Activated CD4-positive, alpha-beta T cell treated with anti-CD3 and anti-CD28 coated beads, Interleukin-2, amount 10 ng/mL, durations not matched to agents 7 days and 5 days (primary cell): ENCODE results near the gene MFSD2A. TPM values are rescaled to one million over a fixed set of nuclear protein-coding genes. Genes with fewer than 3 reads are reported as not detected.
"Not testable (repeated sequence)": the region's sequence is repeated elsewhere in the genome, so short reads cannot be mapped to it uniquely, and the experiment has no call there.

Experiments
- CTCF ChIA-PET: fragments of 350-600 bp; sonication (Branson Sonifier 250); formaldehyde crosslinking; loops from one replicate; lab custom pipeline; 2021; ENCODE audit warnings: antibody characterized with exemption; lab: Charles Lee
- POLR2A ChIA-PET: fragments of 350-600 bp; sonication (Branson Sonifier 250); formaldehyde crosslinking; loops from one replicate; lab custom pipeline; 2021; ENCODE audit warnings: antibody characterized with exemption; lab: Charles Lee
- DNase-seq: peaks from one replicate; pipeline ENCODE4 v3.0.0-alpha.2; 2020
- H3K27ac Mint-ChIP-seq: one replicate; pipeline ENCODE4 v1.8.0; 2021; ENCODE audit warnings: mild to moderate bottlenecking, moderate library complexity, mixed read lengths
- H3K27me3 Mint-ChIP-seq: one replicate; pipeline ENCODE4 v1.8.0; 2021; ENCODE audit warnings: mixed read lengths
- H3K36me3 Mint-ChIP-seq: one replicate; pipeline ENCODE4 v1.8.0; 2021; ENCODE audit warnings: low read depth, mixed read lengths
- H3K4me1 Mint-ChIP-seq: one replicate; pipeline ENCODE4 v1.8.0; 2021; ENCODE audit warnings: mixed read lengths
- H3K4me3 Mint-ChIP-seq: one replicate; pipeline ENCODE4 v1.8.0; 2021; ENCODE audit warnings: mild to moderate bottlenecking, moderate library complexity, mixed read lengths
- H3K9me3 Mint-ChIP-seq: one replicate; pipeline ENCODE4 v1.8.0; 2021; ENCODE audit warnings: mixed read lengths
- total RNA-seq, 2 experiments: library from RNA; stranded (reverse); gene quantifications; one replicate each; pipeline ENCODE4 v1.2.3, GENCODE V29; 2021

MFSD2A gene
- total RNA-seq, 2 experiments from 2014 or later: 2.0 to 2.8 TPM

GRCh38 chr1:39996396-39997004 is 41.6 kb downstream of the MFSD2A start:
- no peak for DNase-seq
- no peak overlapping the region for H3K4me3 Mint-ChIP-seq
- ChIA-PET POLR2A (no interaction called here), CTCF (interaction anchor here (0.9 kb wide), 1 partner anchor 23 kb away, joined by 3 read pairs; no protein-coding TSS in a partner anchor)
- peaks cover 10% of the 10 kb centered on the region for H3K4me1 Mint-ChIP-seq
- no peaks in the 10 kb centered on the region for H3K27me3 Mint-ChIP-seq
- no peaks in the 10 kb centered on the region for H3K9me3 Mint-ChIP-seq
- no peaks in the 10 kb centered on the region for H3K36me3 Mint-ChIP-seq
- no peak overlapping the region for H3K27ac Mint-ChIP-seq

DNA sequence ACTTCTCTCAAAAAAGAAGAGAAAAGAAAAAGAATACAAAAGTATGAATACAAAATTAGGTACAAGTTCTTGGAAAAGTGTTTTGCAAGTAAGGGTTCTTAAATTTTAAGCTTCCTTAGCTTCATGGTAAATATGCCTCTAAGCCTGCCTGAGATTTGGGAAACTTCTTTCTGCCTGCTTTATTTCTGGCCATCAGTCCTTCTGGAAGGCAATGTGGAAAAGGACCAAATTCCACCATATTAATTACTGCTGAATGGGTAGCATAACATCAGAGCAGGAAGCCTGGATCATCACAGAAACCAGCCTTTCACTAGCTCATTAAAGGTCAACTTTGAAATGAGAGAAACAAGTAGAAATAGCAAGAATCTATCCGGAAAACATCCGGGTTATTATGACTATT is 46.5 kb downstream of the MFSD2A start:
- no peaks in the 10 kb centered on the region for H3K36me3 Mint-ChIP-seq
- ChIA-PET CTCF (interaction anchor here (0.7 to 1.2 kb wide), 3 partner anchors 27 to 36 kb away, joined by 3 to 4 read pairs (median 3); no protein-coding TSS in a partner anchor), POLR2A (no interaction called here)
- H3K4me1 Mint-ChIP-seq: peaks cover 3% of the 10 kb centered on the region
- H3K27me3 Mint-ChIP-seq: peaks cover 8% of the 10 kb centered on the region
- H3K4me3 Mint-ChIP-seq: no peak overlapping the region
- H3K9me3 Mint-ChIP-seq: peaks cover 3% of the 10 kb centered on the region
- no peak for DNase-seq
- no peak overlapping the region for H3K27ac Mint-ChIP-seq

DNA sequence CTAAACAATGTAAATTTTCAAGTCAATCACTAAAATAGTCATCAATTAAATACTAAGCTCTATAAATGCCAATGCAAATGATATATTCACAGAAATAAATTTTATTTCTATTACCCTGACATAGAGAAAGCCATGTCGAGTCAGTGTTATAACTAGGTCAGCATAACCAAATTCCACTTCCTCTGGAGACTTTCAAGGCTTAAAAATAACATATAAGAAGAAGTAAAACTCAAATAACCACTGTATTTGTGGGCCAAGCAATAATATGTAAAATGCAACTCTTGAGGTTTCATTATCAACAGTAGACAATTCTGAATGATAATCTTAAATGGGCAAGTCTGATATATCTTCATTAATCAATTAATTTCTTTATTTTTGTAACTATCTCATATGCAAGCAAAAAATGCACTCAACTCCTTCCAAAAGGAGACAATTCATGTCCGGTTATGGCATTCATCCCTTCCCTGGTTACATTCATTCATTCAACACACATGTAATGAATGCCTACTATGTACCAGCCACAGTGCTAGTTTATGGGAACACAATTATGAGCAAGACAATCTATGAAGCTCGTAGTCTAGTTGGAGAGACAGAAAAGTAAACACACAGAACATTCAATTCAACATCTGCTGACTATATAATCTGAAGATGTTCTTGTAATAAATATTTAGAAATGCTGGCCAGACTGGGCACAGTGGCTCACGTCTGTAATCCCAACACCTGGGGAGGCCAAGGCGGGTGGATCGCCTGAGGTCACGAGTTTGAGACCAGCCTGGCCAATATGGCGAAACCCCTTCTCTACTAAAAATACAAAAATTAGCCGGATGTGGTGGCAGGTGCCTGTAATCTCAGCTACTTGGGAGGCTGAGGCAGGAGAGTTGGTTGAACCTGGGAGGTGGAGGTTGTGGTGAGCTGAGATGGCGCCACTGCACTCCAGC is 48.5 kb downstream of the MFSD2A start:
- Mint-ChIP-seq H3K4me1 (peaks cover 2% of the 10 kb centered on the region), H3K27me3 (peaks cover 8% of the 10 kb centered on the region), H3K36me3 (no peaks in the 10 kb centered on the region), H3K27ac (no peak overlapping the region), H3K9me3 (peaks cover 3% of the 10 kb centered on the region), H3K4me3 (no peak overlapping the region)
- CTCF ChIA-PET: interaction anchor here (1.0 to 1.5 kb wide), 2 partner anchors 11 to 186 kb away, joined by 3 read pairs; no protein-coding TSS in a partner anchor
- POLR2A ChIA-PET: no interaction called here
- DNase-seq: no peak

GRCh38 chr1:40004857-40005256 is 49.9 kb downstream of the MFSD2A start:
- H3K9me3 Mint-ChIP-seq: peaks cover 3% of the 10 kb centered on the region
- peaks cover 8% of the 10 kb centered on the region for H3K27me3 Mint-ChIP-seq
- no peak for DNase-seq
- CTCF ChIA-PET: interaction anchor here (1.1 kb wide), 1 partner anchor 16 kb away, joined by 3 read pairs; no protein-coding TSS in a partner anchor
- POLR2A ChIA-PET: no interaction called here
- H3K4me3 Mint-ChIP-seq: no peak overlapping the region
- no peak overlapping the region for H3K27ac Mint-ChIP-seq
- peaks cover 2% of the 10 kb centered on the region for H3K4me1 Mint-ChIP-seq
- H3K36me3 Mint-ChIP-seq: no peaks in the 10 kb centered on the region

GRCh38 chr1:40007481-40008034 is 52.6 kb downstream of the MFSD2A start:
- H3K27me3 Mint-ChIP-seq, H3K36me3 Mint-ChIP-seq, POLR2A ChIA-PET, H3K4me1 Mint-ChIP-seq, CTCF ChIA-PET, DNase-seq, H3K27ac Mint-ChIP-seq, H3K4me3 Mint-ChIP-seq: not testable (repeated sequence)
- peaks cover 11% of the 10 kb centered on the region for H3K9me3 Mint-ChIP-seq

DNA sequence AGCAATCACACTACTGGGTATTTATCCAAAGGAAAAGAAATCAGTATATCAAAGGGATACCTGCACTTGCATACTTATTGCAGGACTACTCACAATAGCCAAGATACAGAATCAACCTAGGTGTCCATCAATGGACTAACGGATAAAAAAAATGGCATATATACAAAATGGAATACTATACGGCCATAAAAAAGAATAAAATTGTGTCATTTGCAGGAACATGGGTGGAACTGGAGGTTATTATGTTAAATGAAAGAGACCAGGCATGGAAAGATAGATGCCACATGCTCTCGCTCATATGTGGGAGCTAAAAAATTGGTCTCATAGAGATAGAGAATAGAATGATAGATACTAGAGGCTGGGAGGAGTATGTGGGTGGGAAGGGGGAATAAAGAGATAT is 56.3 kb downstream of the MFSD2A start:
- H3K9me3 Mint-ChIP-seq: peaks cover 8% of the 10 kb centered on the region
- H3K27ac Mint-ChIP-seq: no peak overlapping the region
- no peaks in the 10 kb centered on the region for H3K4me1 Mint-ChIP-seq
- POLR2A ChIA-PET: no interaction called here
- H3K36me3 Mint-ChIP-seq: no peaks in the 10 kb centered on the region
- H3K4me3 Mint-ChIP-seq: no peak overlapping the region
- DNase-seq: no peak
- H3K27me3 Mint-ChIP-seq: no peaks in the 10 kb centered on the region
- CTCF ChIA-PET: no interaction called here

DNA sequence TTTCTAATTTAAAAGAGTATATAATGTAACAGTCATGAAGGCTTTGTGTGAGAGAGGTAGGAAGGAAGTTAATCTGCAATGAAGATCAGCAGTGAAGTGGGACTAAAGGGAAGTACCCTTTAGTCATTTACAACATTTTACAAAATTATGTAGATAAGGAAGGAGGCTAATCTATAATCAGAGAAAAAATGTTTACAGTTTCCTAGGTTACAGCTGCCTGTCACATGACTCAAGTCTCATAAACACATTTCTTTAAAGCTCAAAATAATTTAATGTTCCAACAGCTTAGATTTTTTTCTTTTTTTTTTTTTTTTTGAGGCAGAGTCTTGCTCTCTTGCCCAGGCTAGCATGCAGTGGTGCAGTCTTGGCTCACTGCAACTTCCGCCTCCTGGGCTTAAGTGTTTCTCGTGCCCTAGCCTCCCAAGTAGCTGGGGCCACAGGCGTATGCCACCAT is 59.3 kb downstream of the MFSD2A start:
- H3K36me3 Mint-ChIP-seq: peaks cover 3% of the 10 kb centered on the region
- no peak overlapping the region for H3K27ac Mint-ChIP-seq
- no peak overlapping the region for H3K4me3 Mint-ChIP-seq
- ChIA-PET POLR2A (no interaction called here), CTCF (interaction anchor here (1.1 kb wide), 1 partner anchor 144 kb away, joined by 4 read pairs; no protein-coding TSS in a partner anchor)
- no peak for DNase-seq
- H3K4me1 Mint-ChIP-seq: no peaks in the 10 kb centered on the region
- peaks cover 2% of the 10 kb centered on the region for H3K27me3 Mint-ChIP-seq
- H3K9me3 Mint-ChIP-seq: peaks cover 9% of the 10 kb centered on the region

DNA sequence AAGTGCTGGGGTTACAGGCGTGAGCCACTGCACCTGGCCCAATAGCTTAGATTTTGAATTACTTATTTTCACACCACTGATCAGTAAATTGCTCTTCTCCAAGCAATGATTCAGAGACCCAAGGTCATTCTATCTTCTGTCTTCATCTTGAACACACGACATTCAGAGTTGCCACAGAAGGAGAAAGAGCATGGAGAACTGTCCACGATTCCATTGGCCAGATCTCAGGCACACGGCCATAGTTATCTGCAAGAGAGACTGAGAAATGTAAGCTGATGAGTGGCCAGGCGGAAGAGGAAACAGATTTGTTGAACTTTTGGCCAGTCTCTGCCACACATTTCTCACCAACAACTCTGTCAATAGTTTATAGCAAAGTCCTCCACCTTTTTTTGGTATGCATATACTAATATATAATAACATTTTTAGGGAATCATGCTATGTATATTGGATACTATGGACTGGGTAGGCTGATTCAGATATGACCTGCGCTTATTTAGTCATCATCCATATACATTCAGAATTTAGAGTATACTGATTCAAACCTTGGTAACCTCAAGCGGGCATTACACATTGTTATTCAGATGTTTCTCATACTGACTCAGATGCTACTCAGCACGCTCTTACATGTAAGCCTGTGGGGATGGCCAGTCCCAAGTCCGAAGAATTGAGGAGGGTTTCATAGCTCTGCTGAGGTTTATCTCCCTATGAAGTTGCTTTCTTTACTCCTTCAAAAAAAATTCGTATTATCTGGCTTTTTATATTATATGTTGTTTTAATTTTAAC is 60.1 kb downstream of the MFSD2A start:
- CTCF ChIA-PET: interaction anchor here (1.0 to 1.1 kb wide), 2 partner anchors 23 to 144 kb away, joined by 4 read pairs; no protein-coding TSS in a partner anchor
- Mint-ChIP-seq H3K36me3 (peaks cover 3% of the 10 kb centered on the region), H3K4me3 (no peak overlapping the region), H3K9me3 (peaks cover 9% of the 10 kb centered on the region), H3K27ac (no peak overlapping the region), H3K4me1 (no peaks in the 10 kb centered on the region), H3K27me3 (peaks cover 2% of the 10 kb centered on the region)
- POLR2A ChIA-PET: no interaction called here
- DNase-seq: no peak

GRCh38 chr1:40017951-40018575 is 63.1 kb downstream of the MFSD2A start:
- H3K4me3 Mint-ChIP-seq: no peak overlapping the region
- H3K36me3 Mint-ChIP-seq: peaks cover 3% of the 10 kb centered on the region
- POLR2A ChIA-PET: no interaction called here
- CTCF ChIA-PET: interaction anchor here (0.5 kb wide), 1 partner anchor 503 kb away, joined by 3 read pairs; no protein-coding TSS in a partner anchor
- peaks cover 2% of the 10 kb centered on the region for H3K9me3 Mint-ChIP-seq
- no peak for DNase-seq
- no peak overlapping the region for H3K27ac Mint-ChIP-seq
- H3K27me3 Mint-ChIP-seq: peaks cover 5% of the 10 kb centered on the region
- no peaks in the 10 kb centered on the region for H3K4me1 Mint-ChIP-seq
